PC-9 (cell line): Measurements from ENCODE around the gene UBTF.

Source experiments
- CTCF ChIP-seq: fragments of 200-600 bp; sonication (generic); conservative IDR thresholded peaks from 2 replicates; pipeline ENCODE4 v1.6.1; 2017; ENCODE audit warnings: mixed run types, antibody characterized with exemption, mild to moderate bottlenecking, moderate library complexity
- EZH2 ChIP-seq: fragments of 200-600 bp; sonication (generic); IDR thresholded peaks from 2 replicates; pipeline ENCODE4 v1.8.0; 2017; ENCODE audit warnings: antibody characterized with exemption, low read depth

GRCh38 chr17:44207319-44207718 is 12.2 kb downstream of the UBTF start:
- TF ChIP-seq CTCF (no peak), EZH2 (no peak)
